Vagina (tissue), 2 donors: ENCODE data around the gene TRAPPC10. TPM values are rescaled to one million over a fixed set of nuclear protein-coding genes. Genes with fewer than 3 reads are reported as not detected.

Source experiments
- DNase-seq, 2 donors: peaks; one replicate each; pipeline ENCODE4 v3.0.0-alpha.2; 2017; ENCODE audit errors: extremely low spot score in 2 of 2
- H3K27ac ChIP-seq: fragments of 200-600 bp; sonication (generic); one replicate; pipeline ENCODE4 v1.5.1; 2019
- H3K27me3 ChIP-seq: fragments of 200-600 bp; sonication (generic); one replicate; pipeline ENCODE4 v1.5.1; 2019
- H3K36me3 ChIP-seq, 2 donors: fragments of 200-600 bp; sonication (generic); one replicate each; pipeline ENCODE4 v1.5.1; 2017 to 2019
- H3K4me1 ChIP-seq: fragments of 200-600 bp; sonication (generic); one replicate; pipeline ENCODE4 v1.5.1; 2019
- H3K4me3 ChIP-seq, 2 donors: fragments of 200-600 bp; sonication (generic); 1 replicate in 1 of 2; 2 replicates in 1 of 2; pipeline ENCODE4 v1.5.1; 2016 to 2019
- H3K9me3 ChIP-seq: fragments of 200-600 bp; sonication (generic); one replicate; pipeline ENCODE4 v1.5.1; 2019
- POLR2A ChIP-seq, 2 donors: fragments of 450-650 bp; IDR thresholded peaks; one replicate each; pipeline ENCODE4 v1.6.1; 2017; ENCODE audit warnings: antibody characterized with exemption in 2 of 2, mild to moderate bottlenecking in 2 of 2, moderate library complexity in 2 of 2
- POLR2AphosphoS5 ChIP-seq, 2 donors: sonication (generic); formaldehyde crosslinking; IDR thresholded peaks; one replicate each; pipeline ENCODE4 v1.9.0; 2017; ENCODE audit warnings: antibody characterized with exemption in 2 of 2, mild to moderate bottlenecking in 2 of 2, low read depth in 1 of 2; ENCODE audit not compliant: insufficient read depth in 1 of 2
- intact Hi-C: fragments of 100-400 bp; cut with DNase I; formaldehyde crosslinking; loops from one replicate; pipeline ENCODE4 v1.15.1; 2023
- total RNA-seq: library from RNA; depleted of rRNA; stranded (reverse); fragments of >200 nt; gene quantifications from one replicate; pipeline ENCODE4 v1.2.3, GENCODE V29; 2016
- TF ChIP-seq, protein P1 (sequence below), 3 experiments: fragments of 450-650 bp in 2 of 3; fragments of 200-600 bp in 1 of 3; sonication (generic) in 1 of 3; IDR thresholded peaks; one replicate each; pipeline ENCODE4 v1.5.1; 2017 to 2019; ENCODE audit warnings: antibody characterized with exemption in 3 of 3, mild to moderate bottlenecking in 2 of 3, moderate library complexity in 2 of 3

Gene TRAPPC10
- total RNA-seq, 1 donor from 2014 or later, result 22.6 TPM

- no peaks in the 10 kb centered on the region for H3K9me3 ChIP-seq
- no peaks in the 10 kb centered on the region for H3K27me3 ChIP-seq
- H3K27ac ChIP-seq, result no peak overlapping the region
- H3K36me3 ChIP-seq, result no peaks in the 10 kb centered on the region
- no peak for TF ChIP-seq POLR2AphosphoS5 (IDR thresholded peaks at IDR 0.05; ENCODE audit: insufficient read depth in 1 of 2, low read depth in 1 of 2)
- TF ChIP-seq POLR2A (IDR thresholded peaks at IDR 0.05), result no peak
- TF ChIP-seq, protein P1, sequence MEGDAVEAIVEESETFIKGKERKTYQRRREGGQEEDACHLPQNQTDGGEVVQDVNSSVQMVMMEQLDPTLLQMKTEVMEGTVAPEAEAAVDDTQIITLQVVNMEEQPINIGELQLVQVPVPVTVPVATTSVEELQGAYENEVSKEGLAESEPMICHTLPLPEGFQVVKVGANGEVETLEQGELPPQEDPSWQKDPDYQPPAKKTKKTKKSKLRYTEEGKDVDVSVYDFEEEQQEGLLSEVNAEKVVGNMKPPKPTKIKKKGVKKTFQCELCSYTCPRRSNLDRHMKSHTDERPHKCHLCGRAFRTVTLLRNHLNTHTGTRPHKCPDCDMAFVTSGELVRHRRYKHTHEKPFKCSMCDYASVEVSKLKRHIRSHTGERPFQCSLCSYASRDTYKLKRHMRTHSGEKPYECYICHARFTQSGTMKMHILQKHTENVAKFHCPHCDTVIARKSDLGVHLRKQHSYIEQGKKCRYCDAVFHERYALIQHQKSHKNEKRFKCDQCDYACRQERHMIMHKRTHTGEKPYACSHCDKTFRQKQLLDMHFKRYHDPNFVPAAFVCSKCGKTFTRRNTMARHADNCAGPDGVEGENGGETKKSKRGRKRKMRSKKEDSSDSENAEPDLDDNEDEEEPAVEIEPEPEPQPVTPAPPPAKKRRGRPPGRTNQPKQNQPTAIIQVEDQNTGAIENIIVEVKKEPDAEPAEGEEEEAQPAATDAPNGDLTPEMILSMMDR (IDR thresholded peaks at IDR 0.05), result no peak
- no peak for DNase-seq
- H3K4me1 ChIP-seq, result peaks cover 14% of the 10 kb centered on the region
- no peak overlapping the region for H3K4me3 ChIP-seq
- intact Hi-C loops, result no loop called here
Observed at GRCh38 chr21:44002511-44002910, 9.6 kb upstream of the TRAPPC10 start.

GRCh38 chr21:44003307-44003966 is 8.7 kb upstream of the TRAPPC10 start:
- Histone ChIP-seq H3K27me3 (no peaks in the 10 kb centered on the region), H3K36me3 (no peaks in the 10 kb centered on the region), H3K27ac (no peak overlapping the region), H3K4me3 (no peak overlapping the region), H3K9me3 (no peaks in the 10 kb centered on the region), H3K4me1 (peaks cover 14% of the 10 kb centered on the region)
- intact Hi-C loops, result no loop called here
- TF ChIP-seq POLR2A (IDR thresholded peaks at IDR 0.05) (no peak), POLR2AphosphoS5 (IDR thresholded peaks at IDR 0.05; ENCODE audit: insufficient read depth in 1 of 2, low read depth in 1 of 2) (no peak)
- TF ChIP-seq, protein P1 (IDR thresholded peaks at IDR 0.05), result no peak
- no peak for DNase-seq

- H3K9me3 ChIP-seq, result no peaks in the 10 kb centered on the region
- H3K4me1 ChIP-seq, result peaks cover 14% of the 10 kb centered on the region
- H3K4me3 ChIP-seq, result no peak overlapping the region
- DNase-seq, result no peak
- TF ChIP-seq, protein P1 (IDR thresholded peaks at IDR 0.05), result no peak
- TF ChIP-seq POLR2A (IDR thresholded peaks at IDR 0.05), result no peak
- no peak for TF ChIP-seq POLR2AphosphoS5 (IDR thresholded peaks at IDR 0.05; ENCODE audit: insufficient read depth in 1 of 2, low read depth in 1 of 2)
- peak overlapping the region; percentile 78 for H3K27ac ChIP-seq
- intact Hi-C loops, result no loop called here
- H3K27me3 ChIP-seq, result no peaks in the 10 kb centered on the region
- H3K36me3 ChIP-seq, result no peaks in the 10 kb centered on the region
Observed at GRCh38 chr21:44005071-44005470, 7.0 kb upstream of the TRAPPC10 start.

- Histone ChIP-seq H3K4me3 (no peak overlapping the region), H3K9me3 (no peaks in the 10 kb centered on the region), H3K36me3 (no peaks in the 10 kb centered on the region), H3K27ac (peak overlapping the region; percentile 78), H3K27me3 (no peaks in the 10 kb centered on the region), H3K4me1 (peaks cover 14% of the 10 kb centered on the region)
- no peak for TF ChIP-seq POLR2A (IDR thresholded peaks at IDR 0.05)
- TF ChIP-seq, protein P1 (IDR thresholded peaks at IDR 0.05), result no peak
- no peak for TF ChIP-seq POLR2AphosphoS5 (IDR thresholded peaks at IDR 0.05; ENCODE audit: insufficient read depth in 1 of 2, low read depth in 1 of 2)
- DNase-seq, result no peak
- intact Hi-C loops, result no loop called here
Observed at GRCh38 chr21:44005593-44005992, 6.5 kb upstream of the TRAPPC10 start.

- TF ChIP-seq POLR2AphosphoS5 (IDR thresholded peaks at IDR 0.05; ENCODE audit: insufficient read depth in 1 of 2, low read depth in 1 of 2) (no peak), POLR2A (IDR thresholded peaks at IDR 0.05) (no peak)
- TF ChIP-seq, protein P1 (IDR thresholded peaks at IDR 0.05), result no peak
- DNase-seq, result no peak
- H3K27ac ChIP-seq, result peak overlapping the region; percentile 78
- intact Hi-C loops, result no loop called here
- H3K36me3 ChIP-seq, result no peaks in the 10 kb centered on the region
- H3K4me3 ChIP-seq, result no peak overlapping the region
- no peaks in the 10 kb centered on the region for H3K27me3 ChIP-seq
- no peaks in the 10 kb centered on the region for H3K9me3 ChIP-seq
- H3K4me1 ChIP-seq, result peaks cover 18% of the 10 kb centered on the region
Observed at GRCh38 chr21:44006017-44006619, 6.0 kb upstream of the TRAPPC10 start.
